HEK293 (cell line): ENCODE measurements around the gene KCNK6.

Experiments
- CTCF ChIA-PET: fragments of 350-600 bp; formaldehyde crosslinking; extraction: SDS; loops from one replicate; lab custom pipeline; 2021; ENCODE audit warnings: antibody characterized with exemption; lab: Yijun Ruan, JAX
- POLR2A ChIA-PET: fragments of 300-600 bp; formaldehyde crosslinking; extraction: SDS; loops from one replicate; lab custom pipeline; 2020; ENCODE audit warnings: antibody characterized with exemption, inconsistent platforms; lab: Yijun Ruan, JAX
- H3K27ac ChIP-seq: fragments of 200-500 bp; sonication (Bioruptor generic); 2 replicates; pipeline ENCODE4 v1.5.1; 2014; ENCODE audit warnings: low read depth, low read length, control low read depth, inconsistent platforms; ENCODE audit errors: extremely low read depth
- H3K36me3 ChIP-seq, 2 experiments: fragments of 200-500 bp in 1 of 2; sonication (Bioruptor generic) in 1 of 2; 1 replicate in 1 of 2; 2 replicates in 1 of 2; pipeline ENCODE4 v1.5.1; 2014 to 2017; ENCODE audit warnings: inconsistent platforms in 2 of 2, low read length in 2 of 2; ENCODE audit not compliant: control insufficient read depth in 2 of 2, insufficient read depth in 1 of 2
- H3K4me1 ChIP-seq: fragments of 200-500 bp; sonication (Bioruptor generic); 2 replicates; pipeline ENCODE4 v1.5.1; 2014; ENCODE audit warnings: mild to moderate bottlenecking, low read length, inconsistent platforms; ENCODE audit not compliant: control insufficient read depth, insufficient read depth
- H3K4me3 ChIP-seq: 2 replicates; pipeline ENCODE4 v1.5.1; 2011; ENCODE audit warnings: low read depth, mild to moderate bottlenecking, control low read depth, low read length, moderate library complexity
- H3K9me3 ChIP-seq: fragments of 200-500 bp; sonication (Bioruptor generic); 2 replicates; pipeline ENCODE4 v1.5.1; 2014; ENCODE audit warnings: low read depth, low read length, inconsistent platforms; ENCODE audit not compliant: control insufficient read depth, insufficient read depth
- GLI2 ChIP-seq: fragments of 450-650 bp; formaldehyde crosslinking; IDR thresholded peaks from 2 replicates; pipeline ENCODE4; 2017; ENCODE audit warnings: missing biosample characterization, missing genetic modification characterization, low read depth, borderline replicate concordance
- RBAK ChIP-seq: fragments of 450-650 bp; formaldehyde crosslinking; IDR thresholded peaks from 2 replicates; pipeline ENCODE4 v1.5.1; 2016; ENCODE audit warnings: missing biosample characterization, missing genetic modification characterization
- ZFHX2 ChIP-seq: fragments of 450-650 bp; formaldehyde crosslinking; conservative IDR thresholded peaks from 2 replicates; pipeline ENCODE4 v1.5.1; 2016; ENCODE audit warnings: missing biosample characterization, missing genetic modification characterization
- ZNF121 ChIP-seq: fragments of 450-650 bp; formaldehyde crosslinking; IDR thresholded peaks from 2 replicates; pipeline ENCODE4 v1.5.1; 2016; ENCODE audit warnings: missing biosample characterization, missing genetic modification characterization
- ZNF184 ChIP-seq: fragments of 450-650 bp; IDR thresholded peaks from 2 replicates; pipeline ENCODE4 v1.5.1; 2018; ENCODE audit warnings: missing biosample characterization, mild to moderate bottlenecking, missing genetic modification characterization
- ZNF211 ChIP-seq: fragments of 450-650 bp; formaldehyde crosslinking; IDR thresholded peaks from 2 replicates; pipeline ENCODE4 v1.5.1; 2016; ENCODE audit warnings: low read depth, missing biosample characterization, missing genetic modification characterization
- ZNF600 ChIP-seq: fragments of 450-650 bp; formaldehyde crosslinking; IDR thresholded peaks from 2 replicates; pipeline ENCODE4 v1.5.1; 2016; ENCODE audit warnings: missing biosample characterization, missing genetic modification characterization
- TF ChIP-seq, protein P1 (sequence below): fragments of 450-650 bp; formaldehyde crosslinking; conservative IDR thresholded peaks from 2 replicates; pipeline ENCODE4 v1.5.1; 2016; ENCODE audit warnings: low read depth, missing biosample characterization, missing genetic modification characterization
- TF ChIP-seq, protein P2 (sequence below): fragments of 450-650 bp; formaldehyde crosslinking; conservative IDR thresholded peaks from 2 replicates; pipeline ENCODE4 v1.5.1; 2016; ENCODE audit warnings: low read depth, missing biosample characterization, missing genetic modification characterization
- TF ChIP-seq, protein P3 (sequence below): fragments of 450-650 bp; formaldehyde crosslinking; IDR thresholded peaks from 2 replicates; pipeline ENCODE4 v1.5.1; 2016; ENCODE audit warnings: missing biosample characterization, missing genetic modification characterization

KCNK6 gene

DNA sequence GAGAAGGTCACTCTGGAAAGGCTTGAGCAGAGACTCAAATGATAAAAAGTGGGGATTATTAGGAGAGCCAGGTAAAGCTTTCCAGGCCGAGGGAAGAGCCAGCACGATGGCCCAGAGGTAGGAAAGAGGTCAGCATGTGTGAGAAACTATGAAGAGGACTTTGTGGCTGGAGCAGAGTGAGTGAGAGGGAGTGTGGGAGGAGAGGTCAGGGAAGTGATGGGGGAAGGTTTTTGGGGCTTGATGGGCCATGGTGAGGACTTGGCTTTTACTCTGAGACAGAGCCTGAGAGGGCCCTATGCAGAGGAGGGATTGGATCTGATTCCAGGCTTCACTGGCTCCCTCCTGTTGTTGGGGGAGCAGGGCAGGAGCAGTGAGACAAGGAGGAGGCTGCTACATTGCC, 21.3 kb downstream of the KCNK6 start (continued):
- TF ChIP-seq ZNF184 (no peak), ZNF600 (tag by site-specific recombination) (peak; percentile 57), ZFHX2 (tag by site-specific recombination) (peak; percentile 54)
- TF ChIP-seq, protein P1, sequence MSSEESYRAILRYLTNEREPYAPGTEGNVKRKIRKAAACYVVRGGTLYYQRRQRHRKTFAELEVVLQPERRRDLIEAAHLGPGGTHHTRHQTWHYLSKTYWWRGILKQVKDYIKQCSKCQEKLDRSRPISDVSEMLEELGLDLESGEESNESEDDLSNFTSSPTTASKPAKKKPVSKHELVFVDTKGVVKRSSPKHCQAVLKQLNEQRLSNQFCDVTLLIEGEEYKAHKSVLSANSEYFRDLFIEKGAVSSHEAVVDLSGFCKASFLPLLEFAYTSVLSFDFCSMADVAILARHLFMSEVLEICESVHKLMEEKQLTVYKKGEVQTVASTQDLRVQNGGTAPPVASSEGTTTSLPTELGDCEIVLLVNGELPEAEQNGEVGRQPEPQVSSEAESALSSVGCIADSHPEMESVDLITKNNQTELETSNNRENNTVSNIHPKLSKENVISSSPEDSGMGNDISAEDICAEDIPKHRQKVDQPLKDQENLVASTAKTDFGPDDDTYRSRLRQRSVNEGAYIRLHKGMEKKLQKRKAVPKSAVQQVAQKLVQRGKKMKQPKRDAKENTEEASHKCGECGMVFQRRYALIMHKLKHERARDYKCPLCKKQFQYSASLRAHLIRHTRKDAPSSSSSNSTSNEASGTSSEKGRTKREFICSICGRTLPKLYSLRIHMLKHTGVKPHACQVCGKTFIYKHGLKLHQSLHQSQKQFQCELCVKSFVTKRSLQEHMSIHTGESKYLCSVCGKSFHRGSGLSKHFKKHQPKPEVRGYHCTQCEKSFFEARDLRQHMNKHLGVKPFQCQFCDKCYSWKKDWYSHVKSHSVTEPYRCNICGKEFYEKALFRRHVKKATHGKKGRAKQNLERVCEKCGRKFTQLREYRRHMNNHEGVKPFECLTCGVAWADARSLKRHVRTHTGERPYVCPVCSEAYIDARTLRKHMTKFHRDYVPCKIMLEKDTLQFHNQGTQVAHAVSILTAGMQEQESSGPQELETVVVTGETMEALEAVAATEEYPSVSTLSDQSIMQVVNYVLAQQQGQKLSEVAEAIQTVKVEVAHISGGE (tag by site-specific recombination) = no peak

DNA sequence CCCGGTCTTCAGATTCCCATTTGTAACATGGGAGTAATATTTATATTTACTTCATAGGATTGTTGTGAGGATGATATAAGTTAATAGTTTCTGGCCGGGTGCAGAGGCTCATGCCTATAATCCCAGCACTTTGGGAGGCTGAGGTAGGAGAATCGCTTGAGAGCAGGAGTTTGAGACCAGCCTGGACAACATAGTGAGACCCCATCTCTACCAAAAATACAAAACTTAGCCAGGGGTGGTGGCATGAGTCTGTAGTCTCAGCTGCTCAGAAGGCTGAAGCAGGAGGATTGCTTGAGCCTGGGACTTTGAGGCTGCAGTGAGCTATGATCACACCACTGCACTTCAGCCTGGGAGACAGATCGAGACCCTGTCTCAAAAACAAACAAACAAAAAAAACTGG, 27.2 kb downstream of the KCNK6 start:
- POLR2A ChIA-PET = interaction anchor here (0.6 to 1.6 kb wide), 4 partner anchors 11 to 482 kb away, joined by 3 to 5 read pairs (median 4); partner anchors contain the start of gene PSMD8
- H3K4me3 ChIP-seq = no peak overlapping the region
- peaks cover 0 to 8% of the 10 kb centered on the region in 2 experiments; a peak in 1 of 3 replicates for H3K36me3 ChIP-seq
- no peak overlapping the region for H3K27ac ChIP-seq
- TF ChIP-seq ZNF121 (tag by site-specific recombination) = peak; percentile 93
- 0 out of 2 replicates have a peak, but pooled peaks have one; percentile 22 for TF ChIP-seq ZFHX2 (tag by site-specific recombination)
- TF ChIP-seq ZNF211 (tag by site-specific recombination) = no peak
- CTCF ChIA-PET = interaction anchor here (0.6 to 2.1 kb wide), 5 partner anchors 12 to 999 kb away, joined by 3 to 8 read pairs (median 6); partner anchors contain the start of genes CATSPERG, FAM98C and PSMD8
- no peaks in the 10 kb centered on the region for H3K4me1 ChIP-seq
- H3K9me3 ChIP-seq = no peaks in the 10 kb centered on the region

DNA sequence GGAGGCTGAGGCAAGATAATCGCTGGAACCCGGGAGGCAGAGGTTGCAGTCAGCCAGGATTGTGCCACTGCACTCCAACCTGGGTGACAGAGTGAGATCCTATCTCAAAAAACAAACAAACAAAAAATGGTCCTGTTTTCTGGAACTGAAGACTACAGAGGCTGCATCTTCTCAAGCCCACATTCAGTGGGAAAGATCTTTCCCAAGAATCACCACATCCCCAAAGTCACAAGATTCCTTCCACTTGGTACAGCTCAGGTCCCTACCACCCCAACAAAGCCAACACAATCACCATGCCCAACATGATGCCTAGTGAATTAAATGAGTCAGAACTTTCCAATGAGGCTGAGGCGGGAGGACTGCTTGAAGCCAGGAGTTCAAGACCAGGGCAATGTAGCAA, 31.2 kb downstream of the KCNK6 start:
- Histone ChIP-seq H3K27ac (no peak overlapping the region), H3K4me3 (no peak overlapping the region), H3K36me3 (no peaks in the 10 kb centered on the region; a peak in 1 of 3 replicates), H3K9me3 (no peaks in the 10 kb centered on the region), H3K4me1 (no peaks in the 10 kb centered on the region)
- TF ChIP-seq RBAK (tag by site-specific recombination) = no peak
- peak; percentile 86; the same call in 1 of the 2 replicates for TF ChIP-seq ZNF121 (tag by site-specific recombination)
- TF ChIP-seq GLI2 (tag by site-specific recombination) = no peak
- TF ChIP-seq, protein P2, sequence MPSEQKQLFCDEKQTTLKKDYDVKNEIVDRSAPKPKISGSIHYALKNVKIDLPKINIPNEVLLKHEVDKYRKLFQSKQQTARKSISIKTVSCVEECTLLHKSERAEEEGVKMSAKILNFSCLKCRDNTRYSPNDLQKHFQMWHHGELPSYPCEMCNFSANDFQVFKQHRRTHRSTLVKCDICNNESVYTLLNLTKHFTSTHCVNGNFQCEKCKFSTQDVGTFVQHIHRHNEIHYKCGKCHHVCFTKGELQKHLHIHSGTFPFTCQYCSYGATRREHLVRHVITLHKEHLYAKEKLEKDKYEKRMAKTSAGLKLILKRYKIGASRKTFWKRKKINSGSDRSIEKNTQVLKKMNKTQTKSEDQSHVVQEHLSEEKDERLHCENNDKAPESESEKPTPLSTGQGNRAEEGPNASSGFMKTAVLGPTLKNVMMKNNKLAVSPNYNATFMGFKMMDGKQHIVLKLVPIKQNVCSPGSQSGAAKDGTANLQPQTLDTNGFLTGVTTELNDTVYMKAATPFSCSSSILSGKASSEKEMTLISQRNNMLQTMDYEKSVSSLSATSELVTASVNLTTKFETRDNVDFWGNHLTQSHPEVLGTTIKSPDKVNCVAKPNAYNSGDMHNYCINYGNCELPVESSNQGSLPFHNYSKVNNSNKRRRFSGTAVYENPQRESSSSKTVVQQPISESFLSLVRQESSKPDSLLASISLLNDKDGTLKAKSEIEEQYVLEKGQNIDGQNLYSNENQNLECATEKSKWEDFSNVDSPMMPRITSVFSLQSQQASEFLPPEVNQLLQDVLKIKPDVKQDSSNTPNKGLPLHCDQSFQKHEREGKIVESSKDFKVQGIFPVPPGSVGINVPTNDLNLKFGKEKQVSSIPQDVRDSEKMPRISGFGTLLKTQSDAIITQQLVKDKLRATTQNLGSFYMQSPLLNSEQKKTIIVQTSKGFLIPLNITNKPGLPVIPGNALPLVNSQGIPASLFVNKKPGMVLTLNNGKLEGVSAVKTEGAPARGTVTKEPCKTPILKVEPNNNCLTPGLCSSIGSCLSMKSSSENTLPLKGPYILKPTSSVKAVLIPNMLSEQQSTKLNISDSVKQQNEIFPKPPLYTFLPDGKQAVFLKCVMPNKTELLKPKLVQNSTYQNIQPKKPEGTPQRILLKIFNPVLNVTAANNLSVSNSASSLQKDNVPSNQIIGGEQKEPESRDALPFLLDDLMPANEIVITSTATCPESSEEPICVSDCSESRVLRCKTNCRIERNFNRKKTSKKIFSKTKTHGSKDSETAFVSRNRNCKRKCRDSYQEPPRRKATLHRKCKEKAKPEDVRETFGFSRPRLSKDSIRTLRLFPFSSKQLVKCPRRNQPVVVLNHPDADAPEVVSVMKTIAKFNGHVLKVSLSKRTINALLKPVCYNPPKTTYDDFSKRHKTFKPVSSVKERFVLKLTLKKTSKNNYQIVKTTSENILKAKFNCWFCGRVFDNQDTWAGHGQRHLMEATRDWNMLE (tag by site-specific recombination) = no peak
- TF ChIP-seq, protein P3, sequence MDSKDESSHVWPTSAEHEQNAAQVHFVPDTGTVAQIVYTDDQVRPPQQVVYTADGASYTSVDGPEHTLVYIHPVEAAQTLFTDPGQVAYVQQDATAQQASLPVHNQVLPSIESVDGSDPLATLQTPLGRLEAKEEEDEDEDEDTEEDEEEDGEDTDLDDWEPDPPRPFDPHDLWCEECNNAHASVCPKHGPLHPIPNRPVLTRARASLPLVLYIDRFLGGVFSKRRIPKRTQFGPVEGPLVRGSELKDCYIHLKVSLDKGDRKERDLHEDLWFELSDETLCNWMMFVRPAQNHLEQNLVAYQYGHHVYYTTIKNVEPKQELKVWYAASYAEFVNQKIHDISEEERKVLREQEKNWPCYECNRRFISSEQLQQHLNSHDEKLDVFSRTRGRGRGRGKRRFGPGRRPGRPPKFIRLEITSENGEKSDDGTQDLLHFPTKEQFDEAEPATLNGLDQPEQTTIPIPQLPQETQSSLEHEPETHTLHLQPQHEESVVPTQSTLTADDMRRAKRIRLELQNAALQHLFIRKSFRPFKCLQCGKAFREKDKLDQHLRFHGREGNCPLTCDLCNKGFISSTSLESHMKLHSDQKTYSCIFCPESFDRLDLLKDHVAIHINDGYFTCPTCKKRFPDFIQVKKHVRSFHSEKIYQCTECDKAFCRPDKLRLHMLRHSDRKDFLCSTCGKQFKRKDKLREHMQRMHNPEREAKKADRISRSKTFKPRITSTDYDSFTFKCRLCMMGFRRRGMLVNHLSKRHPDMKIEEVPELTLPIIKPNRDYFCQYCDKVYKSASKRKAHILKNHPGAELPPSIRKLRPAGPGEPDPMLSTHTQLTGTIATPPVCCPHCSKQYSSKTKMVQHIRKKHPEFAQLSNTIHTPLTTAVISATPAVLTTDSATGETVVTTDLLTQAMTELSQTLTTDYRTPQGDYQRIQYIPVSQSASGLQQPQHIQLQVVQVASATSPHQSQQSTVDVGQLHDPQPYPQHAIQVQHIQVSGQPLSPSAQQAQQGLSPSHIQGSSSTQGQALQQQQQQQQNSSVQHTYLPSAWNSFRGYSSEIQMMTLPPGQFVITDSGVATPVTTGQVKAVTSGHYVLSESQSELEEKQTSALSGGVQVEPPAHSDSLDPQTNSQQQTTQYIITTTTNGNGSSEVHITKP (tag by site-specific recombination) = peak; percentile 97
- ChIA-PET CTCF (interaction anchor here (0.7 to 2.5 kb wide), 3 partner anchors 15 to 107 kb away, joined by 3 to 9 read pairs (median 4); partner anchors contain the start of genes CATSPERG and FAM98C), POLR2A (interaction anchor here (1.1 to 1.4 kb wide), 2 partner anchors 11 to 23 kb away, joined by 5 read pairs; partner anchors contain the start of gene PSMD8)
